22Rv1 (cell line): ENCODE measurements around the gene WDR5.

Experiments
- CTCF ChIP-seq: fragments of 450-650 bp; IDR thresholded peaks from 2 replicates; pipeline ENCODE4 v1.5.1; 2017; ENCODE audit warnings: mild to moderate bottlenecking
- ZFX ChIP-seq: fragments of 450-650 bp; IDR thresholded peaks from 2 replicates; pipeline ENCODE4 v1.6.1; 2017; ENCODE audit warnings: antibody characterized with exemption, borderline replicate concordance

- TF ChIP-seq CTCF (no peak), ZFX (no peak)
These were observed 40.1 kb downstream of the WDR5 start for GRCh38 chr9:134175808-134176598.
